GM12878 (cell line): Measurements from ENCODE around the gene TBRG4. TPM values are rescaled to one million over a fixed set of nuclear protein-coding genes. Genes with fewer than 3 reads are reported as not detected.
A peak's percentile ranks its signal among the peaks of the same experiment; 100 is the strongest.

Experiments
- ATAC-seq: fragments of 200-7000 bp; cut with Tn5 transposase; 3 replicates; pipeline ENCODE4 v1.9.1; 2020; ENCODE audit warnings: mild to moderate bottlenecking, moderate library complexity
- BruUV-seq: library from RNA; stranded (reverse); fragments of 400-500 nt; replicated peaks from 2 replicates; lab custom pipeline; 2021; lab: Mats Ljungman, UMichigan
- CTCF ChIA-PET: fragments of 300-600 bp; sonication (Branson Sonifier 250); formaldehyde crosslinking; extraction: SDS; loops from one replicate; lab custom pipeline; 2021; ENCODE audit warnings: inconsistent platforms; lab: Yijun Ruan, JAX
- POLR2A ChIA-PET: fragments of 350-600 bp; formaldehyde crosslinking; extraction: SDS; loops from one replicate; lab custom pipeline; 2021; ENCODE audit warnings: inconsistent platforms; lab: Charles Lee
- RAD21 ChIA-PET: fragments of 300-600 bp; sonication (Branson Sonifier 250); formaldehyde crosslinking; loops from one replicate; lab custom pipeline; 2023; ENCODE audit warnings: antibody characterized with exemption; ENCODE audit not compliant: unreplicated experiment; lab: Charles Lee
- SMC1A ChIA-PET: fragments of 300-600 bp; sonication (Branson Sonifier 250); formaldehyde crosslinking; loops from one replicate; lab custom pipeline; 2023; ENCODE audit not compliant: unreplicated experiment, uncharacterized antibody; lab: Charles Lee
- DNase-seq: peaks from one replicate; pipeline ENCODE4 v3.0.0-alpha.2; 2011; ENCODE audit warnings: low read depth, low spot score
- FAIRE-seq: peaks from 3 replicates; lab custom pipeline; 2011; peaks lifted over from hg19 to GRCh38; lab: Jason Lieb, UNC
- H2AFZ ChIP-seq: 2 replicates; pipeline ENCODE4 v1.6.0; 2011; ENCODE audit warnings: low read depth, low read length, control low read depth; ENCODE audit not compliant: control insufficient read depth
- H3K27ac ChIP-seq: 2 replicates; pipeline ENCODE4 v1.5.1; 2011; ENCODE audit warnings: control low read depth; ENCODE audit not compliant: control insufficient read depth, insufficient read depth
- H3K27me3 ChIP-seq, 2 experiments: replicated peaks in 1 of 2; 2 replicates each; pipeline versions ENCODE4 v1.6.0 to v1.6.1; 2011; ENCODE audit warnings: low read length in 1 of 2; ENCODE audit not compliant: control insufficient read depth in 2 of 2, insufficient read depth in 2 of 2
- H3K36me3 ChIP-seq, 2 experiments: 2 replicates each; pipeline ENCODE4 v1.5.1; 2011; ENCODE audit warnings: low read length in 1 of 2; ENCODE audit not compliant: control insufficient read depth in 2 of 2, insufficient read depth in 2 of 2
- H3K4me1 ChIP-seq: 2 replicates; pipeline ENCODE4 v1.6.1; 2011; ENCODE audit warnings: mild to moderate bottlenecking, low read length, moderate library complexity, mixed read lengths; ENCODE audit not compliant: control insufficient read depth, insufficient read depth
- H3K4me2 ChIP-seq: 2 replicates; pipeline ENCODE4 v1.6.0; 2011; ENCODE audit warnings: control low read depth; ENCODE audit not compliant: control insufficient read depth, insufficient read depth
- H3K4me3 ChIP-seq: fragments of 200-600 bp; sonication (generic); 2 replicates; pipeline ENCODE4 v1.5.1; 2016
- H3K79me2 ChIP-seq: 2 replicates; pipeline ENCODE4 v1.6.0; 2011; ENCODE audit warnings: low read length; ENCODE audit not compliant: control insufficient read depth, insufficient read depth
- H3K9ac ChIP-seq: 2 replicates; pipeline ENCODE4 v1.8.0; 2011; ENCODE audit warnings: low read length, control low read depth, mixed read lengths; ENCODE audit not compliant: control insufficient read depth, insufficient read depth
- H3K9me3 ChIP-seq: replicated peaks from 3 replicates; pipeline ENCODE4 v1.5.1; 2011; ENCODE audit warnings: mild to moderate bottlenecking, low read length; ENCODE audit not compliant: control insufficient read depth, insufficient read depth
- H4K20me1 ChIP-seq: 2 replicates; pipeline ENCODE4 v1.6.0; 2011; ENCODE audit not compliant: control insufficient read depth, insufficient read depth
- CHD2 ChIP-seq: IDR thresholded peaks from 2 replicates; pipeline ENCODE4 v1.6.1; 2011; ENCODE audit warnings: low read depth, low read length, improper control_type of control experiment, borderline replicate concordance
- CTCF ChIP-seq, 3 experiments: IDR thresholded peaks in 2 of 3; conservative IDR thresholded peaks in 1 of 3; 2 replicates each; pipeline ENCODE4 v1.5.1; 2011; ENCODE audit warnings: low read depth in 3 of 3, low read length in 3 of 3, mild to moderate bottlenecking in 3 of 3, control low read depth in 2 of 3, moderate library complexity in 2 of 3, inconsistent platforms in 1 of 3, mixed read lengths in 1 of 3; ENCODE audit not compliant: control insufficient read depth in 2 of 3, insufficient read depth in 1 of 3; ENCODE audit errors: extremely low read depth in 1 of 3
- FOS ChIP-seq: IDR thresholded peaks from 3 replicates; pipeline ENCODE4 v1.6.1; 2011; ENCODE audit warnings: borderline replicate concordance; ENCODE audit not compliant: insufficient read length; ENCODE audit errors: extremely low read depth
- HDAC2 ChIP-seq: fragments of 200-600 bp; sonication (generic); IDR thresholded peaks from 2 replicates; pipeline ENCODE4 v1.6.1; 2017
- MYC ChIP-seq: IDR thresholded peaks from 2 replicates; pipeline ENCODE4 v1.6.1; 2011; ENCODE audit warnings: mild to moderate bottlenecking, low read length, moderate library complexity, inconsistent platforms; ENCODE audit not compliant: insufficient read depth, insufficient replicate concordance, insufficient read length, severe bottlenecking
- SMC3 ChIP-seq: IDR thresholded peaks from 2 replicates; pipeline ENCODE4 v1.6.1; 2011; ENCODE audit warnings: low read length, improper control_type of control experiment, borderline replicate concordance
- SREBF2 ChIP-seq: IDR thresholded peaks from 2 replicates; pipeline ENCODE4 v1.6.1; 2012; ENCODE audit warnings: mild to moderate bottlenecking, low read length
- SUZ12 ChIP-seq: fragments of 200-600 bp; sonication (generic); IDR thresholded peaks from one replicate; pipeline ENCODE4 v1.6.1; 2018; ENCODE audit warnings: antibody characterized with exemption, mild to moderate bottlenecking; ENCODE audit not compliant: unreplicated experiment
- ZZZ3 ChIP-seq: IDR thresholded peaks from 2 replicates; pipeline ENCODE4 v1.6.1; 2011; ENCODE audit warnings: low read depth; ENCODE audit not compliant: control insufficient read depth, insufficient read length
- WGBS: methylation state at CpG from one replicate; pipeline ENCODE4 v1.1.6; 2016; ENCODE audit warnings: low lambda C conversion rate; ENCODE audit not compliant: insufficient replicate concordance, insufficient coverage; ENCODE audit errors: missing lambda C conversion rate; 5-methylcytosine and 5-hydroxymethylcytosine counted together
- in situ Hi-C: fragments of 300-500 bp; cut with MboI; formaldehyde crosslinking; loops from 9 replicates; pipeline ENCODE4 v1.14.3; 2018; ENCODE audit warnings: mixed read lengths
- intact Hi-C: fragments of 100-400 bp; cut with micrococcal nuclease; formaldehyde crosslinking; loops from one replicate; pipeline ENCODE4 v1.14.2; 2022; ENCODE audit not compliant: unreplicated experiment
- polyA plus RNA-seq, 11 experiments: library from polyadenylated mRNA; depleted of rRNA in 4 of 11; unstranded in 6 of 11; stranded (reverse) in 5 of 11; fragments of >200 nt; fragmentation: Nextera tagmentation in 4 of 11; fragmentation: Illumina TruSeq in 1 of 11; extraction: Ambion mirVana in 4 of 11; extraction: Trizol in 1 of 11; gene quantifications; 1 replicate in 1 of 11; 2 replicates in 10 of 11; pipeline versions ENCODE4 v1.2.1 to v1.2.3, GENCODE V29; 2011 to 2016; ENCODE audit warnings: inconsistent platforms in 2 of 11, missing spikeins in 2 of 11, low read depth in 1 of 11
- total RNA-seq, 4 experiments: library from RNA; depleted of rRNA in 3 of 4; stranded (reverse); fragments of >200 nt in 3 of 4; fragmentation: Illumina TruSeq in 1 of 4; extraction: Trizol in 1 of 4; gene quantifications; 2 replicates each; pipeline versions ENCODE4 v1.2.1 to v1.2.3, GENCODE V29; 2013 to 2021

Gene TBRG4
- total and polyA plus RNA-seq, 10 of the 15 experiments (the other 5 are each of a cell fraction or from before 2014, with no cell fraction given), result 8.4 to 130 (median 118) TPM

DNA sequence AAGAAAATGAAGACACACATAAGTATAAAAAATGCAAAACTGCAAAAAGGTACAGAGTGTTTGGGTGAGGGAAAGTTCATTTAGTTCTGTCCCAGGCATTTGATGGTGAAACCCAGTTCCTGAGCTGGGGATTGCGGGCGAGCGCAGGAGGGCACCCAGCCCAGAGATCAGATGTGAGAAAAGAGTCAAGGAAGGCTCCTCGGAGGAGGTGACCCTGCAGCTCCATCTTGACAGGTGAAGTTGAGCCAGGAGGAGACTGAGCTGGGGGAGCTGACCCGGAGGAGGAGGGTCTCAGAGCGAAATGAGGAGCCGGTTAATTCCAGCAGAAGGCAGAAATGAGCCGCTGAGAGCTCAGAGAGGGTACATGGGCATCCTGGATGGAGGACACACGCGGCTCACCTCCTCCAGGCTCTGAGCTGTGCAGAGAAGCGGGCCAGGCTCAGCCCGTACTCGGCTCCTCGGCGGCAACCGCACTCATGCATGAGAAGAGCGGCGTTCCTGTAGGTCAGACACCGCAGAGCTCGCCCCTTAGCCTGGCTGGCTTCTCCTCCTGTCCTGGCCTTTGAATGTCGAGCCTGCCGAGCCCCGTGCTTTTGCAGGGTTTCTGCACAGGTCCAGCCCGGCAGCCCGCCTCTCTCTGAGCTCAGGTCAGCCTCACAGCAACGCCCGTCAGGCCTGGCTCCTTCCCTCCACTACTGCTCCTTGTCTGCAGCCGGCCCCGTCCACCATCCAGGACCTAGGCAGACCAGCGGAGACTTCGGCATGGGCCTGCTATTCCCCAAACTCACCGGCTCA is 36.6 kb upstream of the TBRG4 start (continued):
- no peak for TF ChIP-seq SMC3
- no peak for TF ChIP-seq HDAC2
- TF ChIP-seq SUZ12, result no peak
- TF ChIP-seq SREBF2, result no peak
- no peak for TF ChIP-seq MYC

DNA sequence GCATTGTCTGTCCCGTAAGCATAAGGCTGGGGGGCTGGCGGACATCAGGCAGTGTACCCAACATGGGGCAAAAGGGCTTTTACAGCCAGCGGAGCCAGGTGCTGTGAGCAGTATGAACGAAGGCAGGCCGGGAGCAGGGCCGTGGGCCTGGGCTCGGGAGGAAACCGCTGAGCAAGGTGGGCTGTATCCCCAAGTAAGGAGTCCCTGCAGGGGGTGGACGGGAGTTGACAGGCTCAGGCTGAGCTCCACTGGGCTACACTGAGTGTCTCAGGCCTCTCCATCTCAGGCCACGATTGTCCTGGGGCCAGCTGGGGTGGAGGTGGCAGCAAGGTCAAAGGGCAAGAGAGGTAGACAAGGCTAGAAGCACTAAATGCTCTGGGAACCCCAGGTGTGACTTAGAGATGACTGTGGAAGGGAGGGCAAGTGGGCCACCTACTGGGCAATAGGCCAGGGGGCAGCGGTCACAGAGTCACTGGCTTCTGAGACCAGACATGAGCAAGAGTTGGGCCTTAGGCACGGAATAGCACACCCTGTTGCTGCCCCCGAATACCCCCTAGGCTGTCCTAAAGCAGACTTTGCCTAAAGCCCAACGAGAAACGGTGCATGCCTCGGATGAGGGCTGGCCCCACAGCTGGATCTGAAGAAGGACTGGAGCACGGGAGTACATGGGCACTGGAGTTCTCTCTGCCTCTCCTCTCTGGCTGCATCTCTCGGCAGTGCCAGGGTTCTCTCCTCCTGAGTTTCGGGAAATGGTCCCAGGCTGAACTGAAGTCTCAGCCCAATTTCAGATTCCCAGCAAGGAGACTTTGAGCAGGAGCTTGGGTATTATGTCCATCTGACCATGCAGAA is 35.3 kb upstream of the TBRG4 start:
- H3K4me3 ChIP-seq, result no peak overlapping the region
- H3K79me2 ChIP-seq, result no peaks in the 10 kb centered on the region
- H3K9ac ChIP-seq, result no peak overlapping the region
- intact Hi-C loops, result no loop called here
- ChIA-PET RAD21 (no interaction called here), SMC1A (no interaction called here), CTCF (interaction anchor here (1.8 kb wide), 1 partner anchor 11 kb away, joined by 4 read pairs; no protein-coding TSS in a partner anchor), POLR2A (no interaction called here)
- no peak overlapping the region for H3K27ac ChIP-seq
- TF ChIP-seq CTCF (IDR thresholded peaks at IDR 0.05 in 2 of 3, conservative IDR thresholded peaks at IDR 0.05 in 1 of 3; ENCODE audit: control insufficient read depth in 2 of 3, extremely low read depth in 1 of 3, insufficient read depth in 1 of 3, low read depth in 3 of 3, low read length in 3 of 3) (peak in 1 of 3 experiments; percentile 12; a peak in 1 of 6 replicates), ZZZ3 (no peak), FOS (no peak), CHD2 (no peak)
- FAIRE-seq (no peak), ATAC-seq (peak; percentile 65), DNase-seq (no peak)
- no peaks in the 10 kb centered on the region for H3K4me1 ChIP-seq
- H3K27me3 ChIP-seq, result no peaks in the 10 kb centered on the region; a peak in 1 of 4 replicates
- no TSS peak for BruUV-seq
- WGBS, result 31% methylated on average over 19 of the region's 19 CpGs
- H3K4me2 ChIP-seq, result no peak overlapping the region
- no peaks in the 10 kb centered on the region for H4K20me1 ChIP-seq
- no peak overlapping the region for H2AFZ ChIP-seq
- H3K9me3 ChIP-seq, result no peaks in the 10 kb centered on the region; the same call in 2 of the 3 replicates
- in situ Hi-C loops, result no loop called here
- no peaks in the 10 kb centered on the region for H3K36me3 ChIP-seq
